GM19468 (cell line): ENCODE measurements around the gene ISG15.

Source experiments
- ATAC-seq: cut with Tn5 transposase; IDR thresholded peaks from one replicate; pipeline ENCODE4 v1.9.1; 2021; ENCODE audit warnings: mild to moderate bottlenecking, moderate library complexity, moderate number of reproducible peaks; ENCODE audit not compliant: unreplicated experiment; ENCODE audit errors: extremely low read depth

The ISG15 gene

GRCh38 chr1:1013105-1013921, at the start of gene ISG15:
Gene ISG15 (plus strand): TSS chr1:1013497. CDS start chr1:1013574, 77 bp downstream.
- peak; percentile 89 for ATAC-seq

GRCh38 chr1:963746-964525, 49.4 kb upstream of the ISG15 start:
- no peak for ATAC-seq

DNA sequence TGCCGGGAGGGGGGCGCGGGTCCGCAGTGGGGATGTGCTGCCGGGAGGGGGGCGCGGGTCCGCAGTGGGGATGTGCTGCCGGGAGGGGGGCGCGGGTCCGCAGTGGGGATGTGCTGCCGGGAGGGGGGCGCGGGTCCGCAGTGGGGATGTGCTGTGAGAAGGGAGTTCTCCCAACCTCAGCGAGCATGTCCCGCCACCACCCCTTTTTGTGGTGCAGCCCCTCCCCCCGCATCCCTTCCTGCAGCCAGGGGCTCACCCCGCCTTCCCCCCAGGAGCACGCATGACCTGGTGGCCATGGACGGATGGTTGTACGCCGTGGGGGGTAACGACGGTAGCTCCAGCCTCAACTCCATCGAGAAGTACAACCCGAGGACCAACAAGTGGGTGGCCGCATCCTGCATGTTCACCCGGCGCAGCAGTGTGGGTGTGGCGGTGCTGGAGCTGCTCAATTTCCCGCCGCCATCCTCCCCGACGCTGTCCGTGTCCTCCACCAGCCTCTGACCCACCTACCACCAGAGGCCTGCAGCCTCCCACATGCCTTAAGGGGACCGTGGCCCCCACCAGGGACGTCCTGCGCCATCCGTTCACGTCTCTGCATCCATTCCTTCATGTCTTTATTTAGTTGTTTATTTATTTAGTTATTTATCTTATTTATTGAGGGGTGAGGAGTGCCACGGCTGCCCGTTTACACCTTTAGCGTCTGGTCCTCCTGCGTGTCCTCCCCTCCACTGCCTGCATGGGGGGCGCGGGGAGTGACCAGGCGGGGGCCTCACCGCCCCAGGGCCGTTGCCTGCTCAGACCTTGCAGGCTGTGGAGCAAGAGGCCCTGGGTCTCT, 48.4 kb upstream of the ISG15 start:
- no peak for ATAC-seq

GRCh38 chr1:965526-966134, 47.7 kb upstream of the ISG15 start:
- ATAC-seq = no peak

DNA sequence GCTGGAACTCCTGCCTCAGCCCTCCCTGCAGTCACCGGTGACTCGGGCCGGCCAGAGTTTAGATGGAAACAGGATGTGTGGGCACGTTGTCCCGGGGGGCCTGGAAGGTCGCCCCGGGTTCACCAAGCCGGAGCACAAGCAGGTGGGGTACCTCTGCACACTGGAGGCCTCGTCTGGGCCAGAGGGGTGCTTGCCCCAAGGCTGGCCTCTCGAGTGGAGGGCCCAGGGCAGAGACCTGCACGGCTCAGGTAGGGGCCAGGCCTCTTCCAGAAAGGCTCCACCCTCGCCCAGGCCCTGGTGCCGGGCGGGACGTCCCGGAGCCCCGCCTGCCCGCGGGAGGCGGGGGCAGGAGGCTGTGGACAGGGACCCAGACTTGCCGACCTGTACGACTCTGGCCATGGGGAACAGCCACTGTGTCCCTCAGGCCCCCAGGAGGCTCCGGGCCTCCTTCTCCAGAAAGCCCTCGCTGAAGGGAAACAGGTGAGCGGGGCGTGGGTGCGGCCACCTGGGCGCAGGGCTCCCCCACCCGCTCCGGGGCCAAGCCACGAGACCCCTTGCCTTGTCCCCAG, 47.1 kb upstream of the ISG15 start, which contains the start of gene PLEKHN1:
TSS of gene PLEKHN1 (plus strand) at position 348 of the 569 bp plus-strand sequence. CDS start at position 398, 50 bp downstream.
- no peak for ATAC-seq

GRCh38 chr1:966704-967300, 46.5 kb upstream of the ISG15 start:
- no peak for ATAC-seq

DNA sequence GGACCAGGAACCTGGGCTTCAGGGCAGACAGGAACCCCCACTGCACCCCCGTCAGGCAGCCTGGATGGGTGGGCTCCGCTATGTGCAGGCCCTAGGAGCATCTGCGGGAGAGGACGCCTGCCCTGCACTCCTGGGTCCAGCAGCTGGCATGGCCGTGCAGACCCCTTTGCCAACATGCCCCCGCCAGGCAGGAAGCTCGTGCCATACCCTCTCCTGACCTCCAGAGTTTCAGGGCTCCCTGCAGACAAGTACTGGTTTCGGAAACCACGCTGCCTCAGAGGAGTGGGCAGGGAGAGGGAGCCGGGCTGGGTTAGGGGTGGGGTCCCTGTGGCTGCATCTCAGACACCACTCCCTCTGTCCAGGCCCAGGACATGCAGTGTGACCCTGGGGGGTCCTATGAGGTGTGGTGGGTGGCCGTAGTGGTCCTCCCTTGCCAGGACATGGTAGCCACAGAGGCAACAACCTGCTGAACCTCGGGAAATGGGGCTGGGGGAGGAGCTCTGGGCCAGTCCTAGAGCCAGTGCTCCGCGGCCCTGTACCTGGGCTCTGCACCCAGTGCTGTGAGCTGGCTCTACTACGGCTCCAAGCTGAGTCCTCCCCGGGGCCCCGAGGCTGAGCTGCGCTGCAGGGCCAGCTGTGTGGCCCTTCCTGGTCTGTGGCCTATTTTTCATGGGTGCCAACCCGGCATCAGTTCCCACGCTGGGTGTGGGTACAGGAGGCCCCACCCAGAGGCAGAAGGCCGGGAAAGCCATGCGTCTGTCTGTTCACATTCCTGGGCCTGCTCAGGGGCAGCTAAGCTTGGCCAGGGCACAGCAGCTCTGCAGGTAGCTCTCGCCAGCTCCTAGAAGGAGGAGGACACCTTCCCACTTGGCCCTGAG, 45.6 kb upstream of the ISG15 start:
- ATAC-seq = no peak

DNA sequence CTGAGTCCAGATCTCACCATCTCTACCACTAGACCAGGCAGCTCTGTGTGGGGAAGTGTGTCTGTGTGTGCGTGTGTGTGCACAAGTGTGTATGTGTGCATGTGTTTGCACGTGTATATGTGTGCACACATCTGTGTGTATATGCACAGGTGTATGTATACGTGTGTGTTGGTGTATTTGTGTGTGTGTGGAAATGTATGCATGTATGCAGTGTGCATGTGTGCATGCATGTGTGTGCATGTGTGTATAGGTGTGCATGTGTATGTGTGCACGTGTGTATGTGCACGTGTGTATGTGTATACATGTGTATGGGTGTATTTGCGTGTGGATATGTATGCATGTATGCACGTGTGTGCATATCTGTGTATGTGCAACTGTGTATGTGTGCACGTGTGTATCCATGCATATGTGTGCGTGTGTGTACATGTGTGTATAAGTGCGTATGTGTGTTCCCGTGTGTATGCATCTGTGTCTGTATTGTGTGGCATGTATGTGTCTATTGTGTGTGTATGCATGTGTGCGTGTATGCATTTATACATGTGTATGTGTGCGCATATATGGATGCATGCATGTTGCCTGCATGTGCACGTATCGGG, 43.9 kb upstream of the ISG15 start:
- ATAC-seq = no peak

DNA sequence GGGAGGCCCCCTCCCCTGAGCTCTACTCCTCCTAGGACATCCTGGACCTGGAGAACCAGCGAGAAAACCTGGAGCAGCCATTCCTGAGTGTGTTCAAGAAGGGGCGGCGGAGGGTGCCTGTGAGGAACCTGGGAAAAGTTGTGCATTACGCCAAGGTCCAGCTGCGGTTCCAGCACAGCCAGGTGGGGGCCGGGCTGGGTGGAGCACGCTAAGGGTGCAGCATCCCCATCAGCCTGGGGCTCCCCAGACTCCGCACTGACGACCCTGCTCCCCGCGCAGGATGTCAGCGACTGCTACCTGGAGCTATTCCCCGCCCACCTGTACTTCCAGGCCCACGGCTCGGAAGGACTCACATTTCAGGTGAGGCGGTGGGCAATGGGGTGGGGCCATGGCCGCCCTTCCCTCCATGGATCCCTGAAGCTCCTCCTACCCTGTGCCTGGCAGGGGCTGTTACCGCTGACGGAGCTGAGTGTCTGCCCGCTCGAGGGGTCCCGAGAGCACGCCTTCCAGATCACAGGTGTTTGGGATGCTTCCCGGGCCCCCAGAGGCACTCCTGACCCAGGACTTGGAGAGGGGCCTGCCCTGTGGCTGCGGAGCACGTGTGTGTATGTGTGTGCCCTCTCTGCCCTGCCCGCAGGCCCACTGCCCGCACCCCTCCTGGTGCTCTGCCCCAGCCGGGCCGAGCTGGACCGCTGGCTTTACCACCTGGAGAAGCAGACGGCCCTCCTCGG, 42.9 kb upstream of the ISG15 start:
- no peak for ATAC-seq

GRCh38 chr1:970973-971730, 42.1 kb upstream of the ISG15 start:
- ATAC-seq = no peak

- ATAC-seq = no peak
These were observed 41.4 kb upstream of the ISG15 start for GRCh38 chr1:971751-972506.

DNA sequence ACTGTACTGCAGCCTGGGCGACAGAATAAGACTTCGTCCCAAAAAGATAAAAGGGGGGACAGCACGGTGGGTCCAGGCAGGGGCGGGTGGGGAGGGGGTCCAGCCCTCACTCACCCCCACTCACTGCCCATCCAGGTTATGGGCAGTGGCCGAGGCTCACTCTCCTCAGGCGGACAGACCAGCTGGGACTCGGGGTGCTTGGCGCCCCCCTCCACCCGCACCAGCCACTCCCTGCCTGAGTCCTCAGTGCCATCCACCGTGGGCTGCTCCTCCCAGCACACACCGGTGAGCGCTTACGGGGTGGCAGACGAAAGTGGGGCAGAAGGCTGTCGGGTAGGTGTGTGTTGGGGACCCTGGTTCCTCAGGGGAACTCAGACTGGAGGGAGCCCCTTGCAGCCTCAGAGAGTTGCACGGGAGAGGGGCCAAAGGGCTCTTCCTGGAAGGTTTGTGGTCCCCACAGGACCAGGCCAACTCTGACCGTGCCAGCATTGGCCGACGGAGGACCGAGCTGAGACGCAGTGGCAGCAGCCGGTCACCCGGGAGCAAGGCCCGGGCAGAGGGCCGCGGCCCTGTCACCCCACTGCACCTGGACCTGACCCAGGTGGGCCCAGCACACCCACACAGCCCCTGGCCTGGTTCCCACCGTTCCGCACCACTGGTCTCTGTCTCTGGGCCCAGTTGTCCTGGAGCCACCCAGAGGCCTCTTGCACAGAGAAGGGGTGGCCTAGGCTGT, 40.4 kb upstream of the ISG15 start:
- ATAC-seq = no peak

GRCh38 chr1:973459-974292, 39.6 kb upstream of the ISG15 start:
- no peak for ATAC-seq

DNA sequence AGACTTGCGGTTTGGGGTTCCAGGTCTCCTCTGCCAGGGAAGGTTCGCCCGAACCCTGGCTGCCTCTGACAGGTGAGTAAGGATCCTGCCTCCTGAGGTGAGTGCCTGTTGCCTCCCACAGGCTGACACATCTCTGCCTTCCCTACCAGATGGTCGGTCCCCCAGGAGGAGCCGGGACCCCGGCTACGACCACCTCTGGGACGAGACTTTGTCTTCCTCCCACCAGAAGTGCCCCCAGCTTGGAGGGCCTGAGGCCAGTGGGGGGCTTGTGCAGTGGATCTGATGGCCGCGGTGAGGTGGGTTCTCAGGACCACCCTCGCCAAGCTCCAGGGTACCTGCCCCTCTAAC, 39.0 kb upstream of the ISG15 start:
- no peak for ATAC-seq
